GM19438 (cell line): ENCODE measurements around the gene UQCRC1.
A peak's percentile ranks its signal among the peaks of the same experiment; 100 is the strongest.

Experiments used
- ATAC-seq: cut with Tn5 transposase; IDR thresholded peaks from one replicate; pipeline ENCODE4 v1.9.1; 2021; ENCODE audit warnings: low read depth; ENCODE audit not compliant: unreplicated experiment

Gene UQCRC1

DNA sequence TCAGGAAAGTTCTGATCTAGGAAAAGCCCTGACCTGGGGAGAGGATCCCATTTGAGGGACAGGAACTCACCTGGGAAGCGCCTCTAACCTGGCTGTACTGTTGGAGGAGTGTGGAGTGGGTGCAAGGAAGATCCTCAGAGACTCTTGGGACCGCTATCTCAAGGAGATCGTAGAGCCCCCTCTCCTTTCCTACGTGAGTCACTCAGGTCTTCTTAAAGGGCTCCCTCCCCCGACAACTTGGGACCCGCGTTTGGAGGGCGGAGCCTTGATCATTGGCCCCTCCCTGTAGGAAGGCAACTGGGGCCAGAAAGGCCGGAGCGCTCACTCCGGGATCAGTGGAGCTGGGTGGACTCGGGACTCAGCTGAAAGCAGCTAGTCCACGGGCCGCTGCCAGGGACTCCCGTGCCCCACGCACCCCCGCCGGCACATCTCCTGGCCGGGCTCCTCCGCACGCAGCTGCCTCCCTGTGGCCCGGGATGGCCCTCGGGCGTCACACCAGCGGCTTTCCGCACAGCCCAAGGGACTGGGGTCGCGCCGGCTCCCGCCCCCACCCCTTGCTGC, 25.3 kb upstream of the UQCRC1 start:
- ATAC-seq: peak; percentile 27

DNA sequence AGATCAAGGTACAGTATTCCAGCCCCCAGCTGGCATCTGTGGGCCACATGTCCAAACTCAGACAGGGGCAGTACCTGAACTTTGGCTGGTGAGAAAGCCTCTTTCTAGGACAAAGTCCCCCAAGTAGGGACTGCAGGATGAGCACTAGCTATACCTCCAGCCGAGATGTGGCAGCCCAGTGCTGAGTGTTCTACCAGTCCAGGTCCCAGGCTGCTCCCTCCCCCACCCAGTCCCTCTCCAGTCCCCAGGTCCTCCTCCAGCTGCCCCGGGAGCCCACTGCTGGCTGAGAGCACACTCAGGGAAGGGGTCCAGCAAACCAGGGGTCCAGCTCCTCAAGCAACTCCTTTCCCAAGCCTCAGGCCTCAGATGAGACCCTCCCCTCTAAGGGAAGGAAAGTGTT, 24.3 kb upstream of the UQCRC1 start:
- no peak for ATAC-seq

DNA sequence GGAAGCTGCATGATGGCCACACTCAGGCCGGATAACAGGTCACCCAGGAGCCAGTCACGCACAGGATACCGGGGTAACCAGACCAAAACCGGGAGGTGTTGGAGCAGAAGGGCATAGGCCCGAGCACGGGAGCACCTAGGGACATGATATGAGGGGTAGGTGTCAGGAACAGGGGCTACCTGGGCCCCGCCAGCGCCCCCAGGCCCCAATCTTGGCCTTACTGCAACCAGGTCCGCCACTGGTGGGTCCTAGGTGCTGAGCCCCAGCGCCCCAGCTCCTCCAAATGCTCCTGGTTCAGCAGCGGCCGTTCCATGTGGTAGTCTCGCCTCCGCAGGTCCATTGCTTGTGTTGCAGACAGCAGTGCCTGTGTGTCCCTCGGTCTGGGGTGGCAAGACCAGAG, 23.8 kb upstream of the UQCRC1 start:
- no peak for ATAC-seq

- ATAC-seq: no peak
Observed at GRCh38 chr3:48631516-48632448, 22.3 kb upstream of the UQCRC1 start.

- ATAC-seq: no peak
Observed at GRCh38 chr3:48630833-48631232, 21.4 kb upstream of the UQCRC1 start.

DNA sequence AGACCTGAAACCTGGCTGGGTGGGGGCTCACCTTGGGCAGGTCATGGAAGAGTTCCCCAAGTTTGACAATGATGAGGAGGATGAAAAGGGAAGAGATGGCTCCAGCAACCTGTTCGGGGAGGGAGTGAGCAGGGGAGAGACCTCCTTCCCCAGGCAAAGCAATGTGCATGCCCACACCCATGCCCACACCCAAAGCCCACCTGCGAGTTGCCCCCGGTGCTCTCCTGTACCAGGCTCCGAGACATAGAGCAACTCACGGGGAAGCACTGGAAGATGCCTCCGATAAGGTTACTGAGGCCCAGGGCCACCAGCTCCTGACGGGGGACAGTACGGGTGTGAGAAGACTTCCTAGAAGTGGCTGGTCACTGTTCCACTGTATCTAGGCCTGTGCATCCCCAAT, 21.0 kb upstream of the UQCRC1 start:
- ATAC-seq: no peak

GRCh38 chr3:48629894-48630293, 20.4 kb upstream of the UQCRC1 start:
- no peak for ATAC-seq

DNA sequence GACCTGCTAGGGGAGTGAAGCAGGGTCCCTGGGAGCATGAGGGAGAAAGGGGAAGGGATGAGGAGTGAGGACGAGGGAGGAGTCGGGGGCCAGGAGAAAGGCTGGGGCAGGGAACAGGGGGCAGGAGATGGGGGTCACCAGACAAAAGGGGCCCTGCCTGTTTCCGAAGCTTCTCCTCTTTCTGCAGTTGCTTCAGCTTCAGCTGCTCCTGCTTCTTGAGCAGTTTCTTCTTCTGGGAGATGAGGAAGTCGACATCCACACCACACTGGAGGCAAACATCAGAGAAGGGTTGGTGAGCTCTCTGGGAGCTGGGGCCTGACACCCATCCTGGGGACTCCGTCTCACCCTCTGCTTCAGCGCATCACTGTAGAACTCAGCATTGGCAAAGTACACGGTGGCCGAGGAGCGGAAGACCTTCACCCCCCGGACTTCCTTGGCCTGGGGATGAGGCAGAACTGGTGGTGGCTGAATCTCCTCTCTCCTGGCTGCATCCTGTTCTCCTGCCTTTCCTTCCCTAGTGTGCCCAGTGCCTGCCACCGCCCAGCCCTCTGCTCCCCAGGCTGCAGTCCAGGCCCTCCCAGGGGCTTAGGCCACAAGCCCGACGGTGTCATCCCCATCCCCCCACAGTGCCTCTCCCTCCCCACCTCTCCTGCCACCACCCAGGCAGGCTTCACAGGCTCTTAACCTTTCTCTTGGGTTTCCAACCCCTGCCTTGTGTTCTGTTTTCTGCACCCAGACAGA, 19.0 kb upstream of the UQCRC1 start:
- no peak for ATAC-seq

DNA sequence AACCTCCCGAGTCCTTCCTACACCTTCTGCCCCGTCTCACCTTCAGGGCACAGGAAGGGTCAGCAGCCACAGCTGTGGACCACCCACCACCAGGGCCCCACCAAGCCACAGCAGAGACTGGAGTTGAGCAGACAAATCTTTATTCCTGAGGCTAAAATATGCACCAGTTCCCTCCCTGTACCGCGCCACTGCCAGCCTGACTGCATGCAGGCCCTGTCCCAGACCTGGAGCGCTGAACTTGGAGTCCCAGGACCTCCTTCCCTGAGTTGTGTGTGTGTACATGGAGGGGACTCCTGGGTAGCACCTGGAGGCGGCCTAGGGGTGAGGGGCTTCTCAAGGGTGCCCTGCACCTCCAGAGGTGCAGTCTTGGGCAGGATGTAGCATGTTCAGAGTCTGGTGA, 16.2 kb upstream of the UQCRC1 start:
- no peak for ATAC-seq

- no peak for ATAC-seq
Observed at GRCh38 chr3:48624767-48625166, 15.3 kb upstream of the UQCRC1 start.

DNA sequence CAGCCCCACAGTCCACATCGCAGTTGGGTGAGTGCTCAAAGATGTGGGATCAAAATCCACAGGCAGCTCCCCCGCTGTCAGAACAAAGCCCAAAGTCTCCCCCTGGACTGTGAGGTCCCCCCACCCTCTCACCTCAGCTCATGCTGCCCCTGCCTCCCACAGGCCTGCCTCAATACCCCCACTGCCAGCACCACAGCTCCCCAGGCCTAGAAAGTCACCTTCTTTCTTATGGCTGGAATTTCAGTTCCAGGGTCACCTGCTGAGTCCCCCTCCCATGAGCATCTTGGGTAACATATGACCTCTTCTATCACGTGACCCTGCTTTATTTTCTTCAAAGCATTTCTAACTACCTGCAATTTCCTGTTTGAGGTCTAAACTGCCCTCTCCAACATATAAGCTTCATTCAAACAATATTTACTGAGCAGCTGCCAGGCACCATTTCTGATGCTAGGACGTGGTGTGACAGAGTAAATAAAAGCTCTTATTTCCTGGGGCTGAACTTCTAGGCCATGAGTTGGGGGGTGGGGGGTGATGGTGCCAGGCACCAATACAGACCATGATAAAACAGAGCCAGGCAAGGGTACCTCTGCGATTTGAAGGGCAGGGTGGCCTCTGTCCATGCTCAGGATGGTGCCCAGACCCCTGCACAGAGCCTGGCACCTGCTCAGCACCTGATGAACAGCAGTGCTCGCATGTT, 14.6 kb upstream of the UQCRC1 start:
- ATAC-seq: no peak

DNA sequence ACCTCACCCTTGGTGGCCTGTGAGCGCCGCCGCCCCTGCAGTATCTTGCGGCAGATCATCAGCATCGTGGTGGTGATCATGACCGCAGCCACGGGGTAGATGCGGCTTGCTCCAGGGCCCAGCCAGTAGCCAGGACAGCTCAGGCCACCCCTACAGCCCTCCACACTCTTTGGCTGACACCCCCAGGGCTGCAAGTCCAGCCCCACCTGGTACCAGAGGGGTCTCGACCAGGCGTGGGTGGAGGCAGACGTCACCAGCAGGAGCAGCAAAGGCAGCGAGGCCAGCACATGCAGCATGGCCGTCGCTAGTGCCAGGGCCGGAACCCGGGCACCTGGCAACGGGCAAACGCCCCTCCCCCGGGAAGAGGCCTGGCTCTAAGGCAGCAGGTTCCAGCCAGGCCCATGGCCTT, 12.0 kb upstream of the UQCRC1 start, which contains the start of gene TMEM89:
Gene TMEM89, minus strand, starts transcription at position 309 of the 409 bp plus-strand sequence. Its CDS starts 13 bp downstream, at position 296.
- ATAC-seq: no peak

- no peak for ATAC-seq
Observed at GRCh38 chr3:48619541-48620524, 10.4 kb upstream of the UQCRC1 start.

- no peak for ATAC-seq
Observed at GRCh38 chr3:48617559-48617958, 8.1 kb upstream of the UQCRC1 start.

DNA sequence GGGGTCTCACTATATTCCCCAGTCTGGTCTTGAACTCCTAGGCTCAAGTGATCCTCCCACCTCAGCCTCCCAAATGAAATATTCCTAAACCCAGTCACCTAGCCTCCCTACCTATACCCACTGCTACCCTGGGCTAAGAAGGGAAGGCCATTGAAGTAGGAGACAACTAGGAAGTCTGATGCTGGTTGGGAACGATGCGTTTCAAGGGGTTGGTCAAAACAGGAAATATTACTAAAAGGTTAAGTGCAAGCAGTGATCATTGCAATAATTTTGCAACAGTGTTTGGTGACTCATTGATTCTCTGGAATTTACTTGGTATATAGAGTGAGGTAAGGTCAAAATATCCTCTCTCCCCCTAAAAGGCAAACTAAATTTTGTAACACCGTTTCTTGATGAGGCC, 4.6 kb upstream of the UQCRC1 start:
- ATAC-seq: no peak

DNA sequence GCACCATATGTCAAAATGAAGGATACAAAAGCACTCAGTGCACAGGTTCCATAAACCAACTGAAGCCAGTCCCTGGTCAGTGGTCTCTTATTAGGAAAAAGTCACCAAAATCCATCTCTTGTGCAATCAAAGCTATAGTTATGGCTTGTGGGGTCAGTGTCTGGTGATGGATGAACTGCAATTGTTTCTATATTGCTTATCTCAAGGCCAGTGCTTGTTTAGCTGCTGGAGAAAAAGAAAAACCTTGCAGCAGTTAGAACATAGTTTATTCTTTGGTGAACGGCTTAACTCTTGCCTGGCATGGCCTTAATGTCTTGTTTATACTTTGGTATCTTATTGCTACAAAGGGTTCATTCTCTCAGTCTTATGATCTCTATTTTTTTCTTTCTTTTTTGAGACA, 2.9 kb upstream of the UQCRC1 start:
- no peak for ATAC-seq

GRCh38 chr3:48607519-48607918, 1.9 kb downstream of the UQCRC1 start:
- ATAC-seq: no peak

GRCh38 chr3:48601622-48601994, 7.8 kb downstream of the UQCRC1 start:
- no peak for ATAC-seq

DNA sequence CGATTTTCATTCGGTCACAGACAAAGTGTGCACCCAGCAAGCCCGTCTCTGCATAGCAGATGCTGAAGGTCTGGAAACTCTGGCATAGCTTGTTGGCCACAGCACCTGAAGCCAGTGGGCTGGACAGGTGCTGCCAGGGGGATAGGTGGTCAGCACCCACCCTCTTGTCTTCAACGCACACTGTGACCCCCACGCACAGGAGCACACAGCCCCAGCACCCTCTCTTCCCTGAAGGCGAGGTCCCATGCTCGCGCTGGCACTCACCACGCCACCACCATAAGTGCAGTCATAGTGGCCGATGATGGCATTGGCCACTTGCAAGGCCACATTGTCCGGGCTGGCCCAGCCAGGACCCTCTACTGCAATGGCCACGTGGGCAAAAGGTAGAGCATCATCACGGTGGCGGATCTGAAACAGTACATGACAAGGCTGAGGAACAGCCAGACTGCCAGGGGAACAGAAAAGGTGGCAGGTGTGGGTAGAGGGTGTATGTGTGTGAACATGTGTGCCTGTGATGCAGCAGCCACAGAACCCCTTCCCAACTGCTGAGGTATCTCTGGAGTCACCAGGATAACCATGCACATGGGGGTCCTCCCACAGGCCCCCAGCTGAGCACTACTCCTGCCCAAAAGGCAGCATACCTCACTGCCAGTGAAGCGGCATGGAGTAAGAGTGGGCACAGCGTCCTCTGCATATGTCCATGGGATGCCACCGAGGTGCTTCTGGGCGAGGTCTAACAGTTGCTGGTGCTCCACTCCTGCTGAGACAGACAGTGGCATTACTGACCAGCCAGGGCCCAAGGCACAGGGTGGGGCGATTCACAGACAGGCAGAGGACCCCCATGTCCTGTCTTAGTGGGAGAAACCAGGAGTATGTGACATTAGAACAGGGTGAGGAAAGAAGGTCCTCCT, 8.5 kb downstream of the UQCRC1 start:
- no peak for ATAC-seq
